Muscle layer of colon (tissue), 2 donors: ENCODE results near the gene HDDC2.
A peak's percentile ranks its signal among the peaks of the same experiment; 100 is the strongest.

Source experiments
- H3K27ac ChIP-seq: one replicate; pipeline ENCODE4 v1.7.0; 2013; ENCODE audit warnings: low read depth, mild to moderate bottlenecking, low read length, moderate library complexity
- H3K27me3 ChIP-seq, 2 donors: one replicate each; pipeline ENCODE4 v1.7.0; 2013; ENCODE audit warnings: low read length in 2 of 2, mild to moderate bottlenecking in 2 of 2; ENCODE audit not compliant: insufficient read depth in 2 of 2, control insufficient read depth in 1 of 2
- H3K36me3 ChIP-seq: one replicate; pipeline ENCODE4 v1.7.0; 2013; ENCODE audit warnings: mild to moderate bottlenecking, low read length; ENCODE audit not compliant: insufficient read depth
- H3K4me1 ChIP-seq: one replicate; pipeline ENCODE4 v1.7.0; 2013; ENCODE audit warnings: mild to moderate bottlenecking, low read length; ENCODE audit not compliant: insufficient read depth
- H3K4me3 ChIP-seq, 2 donors: one replicate each; pipeline ENCODE4 v1.7.0; 2013; ENCODE audit warnings: low read length in 2 of 2, low read depth in 1 of 2, mild to moderate bottlenecking in 1 of 2, moderate library complexity in 1 of 2
- H3K9ac ChIP-seq: one replicate; pipeline ENCODE4 v1.7.0; 2013; ENCODE audit warnings: low read length
- H3K9me3 ChIP-seq: one replicate; pipeline ENCODE4 v1.7.0; 2013; ENCODE audit warnings: mild to moderate bottlenecking, low read length
- donor health status: abdominal sarcoma.
- donor health status: Adenocarcinoma of cecum.

HDDC2 gene

GRCh38 chr6:125230674-125231073 is 71.1 kb downstream of the HDDC2 start:
- Histone ChIP-seq H3K4me3 (no peak overlapping the region), H3K9me3 (no peaks in the 10 kb centered on the region), H3K4me1 (peaks cover 35% of the 10 kb centered on the region), H3K36me3 (no peaks in the 10 kb centered on the region), H3K27me3 (no peaks in the 10 kb centered on the region), H3K27ac (peak overlapping the region; percentile 48), H3K9ac (no peak overlapping the region)

- Histone ChIP-seq H3K9me3 (no peaks in the 10 kb centered on the region), H3K9ac (no peak overlapping the region), H3K4me1 (peaks cover 36% of the 10 kb centered on the region), H3K27me3 (no peaks in the 10 kb centered on the region), H3K27ac (peak overlapping the region; percentile 36), H3K4me3 (peak overlapping the region in 1 of 2 donors; percentile 35), H3K36me3 (no peaks in the 10 kb centered on the region)
Measured at GRCh38 chr6:125228981-125229479, 72.7 kb downstream of the HDDC2 start.

- peaks cover 31% of the 10 kb centered on the region for H3K4me1 ChIP-seq
- H3K27me3 ChIP-seq: no peaks in the 10 kb centered on the region
- no peak overlapping the region for H3K9ac ChIP-seq
- H3K9me3 ChIP-seq: no peaks in the 10 kb centered on the region
- H3K27ac ChIP-seq: no peak overlapping the region
- no peaks in the 10 kb centered on the region for H3K36me3 ChIP-seq
- no peak overlapping the region for H3K4me3 ChIP-seq
Measured at GRCh38 chr6:125227244-125227643, 74.5 kb downstream of the HDDC2 start.
